ENCODE results near the gene SLX1A. TPM values are rescaled to one million over a fixed set of nuclear protein-coding genes. Genes with fewer than 3 reads are reported as not detected.
"Not testable (repeated sequence)": the region's sequence is repeated elsewhere in the genome, so short reads cannot be mapped to it uniquely, and the experiment has no call there.

Gene SLX1A
- total and polyA plus RNA-seq, 10 of the 15 experiments (the other 5 are each of a cell fraction or from before 2014, with no cell fraction given) = 2.5 to 123 (median 28.9) TPM

- H3K79me2 ChIP-seq (ENCODE audit: control insufficient read depth, insufficient read depth, low read length); FAIRE-seq; ATAC-seq; H4K20me1 ChIP-seq (ENCODE audit: control insufficient read depth, insufficient read depth); POLR2A ChIA-PET; RAD21 ChIA-PET (ENCODE audit: unreplicated experiment); H3K27me3 ChIP-seq (replicated peaks in 1 of 2; ENCODE audit: control insufficient read depth in 2 of 2, insufficient read depth in 2 of 2, low read length in 1 of 2); SMC1A ChIA-PET (ENCODE audit: uncharacterized antibody, unreplicated experiment); H3K9ac ChIP-seq (ENCODE audit: control insufficient read depth, insufficient read depth, low read length); H3K4me3 ChIP-seq; in situ Hi-C loops (cut with MboI); CTCF ChIA-PET; DNase-seq (ENCODE audit: low read depth, low spot score); H3K4me2 ChIP-seq (ENCODE audit: control insufficient read depth, insufficient read depth); H3K36me3 ChIP-seq (ENCODE audit: control insufficient read depth in 2 of 2, insufficient read depth in 2 of 2, low read length in 1 of 2); H3K27ac ChIP-seq (ENCODE audit: control insufficient read depth, insufficient read depth); H3K9me3 ChIP-seq (replicated peaks; ENCODE audit: control insufficient read depth, insufficient read depth, low read length); intact Hi-C loops (cut with micrococcal nuclease; ENCODE audit: unreplicated experiment); H2AFZ ChIP-seq (ENCODE audit: control insufficient read depth, low read depth, low read length); H3K4me1 ChIP-seq (ENCODE audit: control insufficient read depth, insufficient read depth, low read length); BruUV-seq (replicated peaks): not testable (repeated sequence)
- no CpG with 5 or more reads among the region's 4 CpGs for WGBS (ENCODE audit: insufficient coverage, insufficient replicate concordance, low lambda C conversion rate, missing lambda C conversion rate)
Observed at GRCh38 chr16:30211414-30211813, 17.7 kb downstream of the SLX1A start.

- H3K4me1 ChIP-seq (ENCODE audit: control insufficient read depth, insufficient read depth, low read length); H3K9ac ChIP-seq (ENCODE audit: control insufficient read depth, insufficient read depth, low read length); H3K4me3 ChIP-seq; H3K4me2 ChIP-seq (ENCODE audit: control insufficient read depth, insufficient read depth); intact Hi-C loops (cut with micrococcal nuclease; ENCODE audit: unreplicated experiment); H2AFZ ChIP-seq (ENCODE audit: control insufficient read depth, low read depth, low read length); in situ Hi-C loops (cut with MboI); BruUV-seq (replicated peaks); DNase-seq (ENCODE audit: low read depth, low spot score); H3K27ac ChIP-seq (ENCODE audit: control insufficient read depth, insufficient read depth); H3K27me3 ChIP-seq (replicated peaks in 1 of 2; ENCODE audit: control insufficient read depth in 2 of 2, insufficient read depth in 2 of 2, low read length in 1 of 2); H4K20me1 ChIP-seq (ENCODE audit: control insufficient read depth, insufficient read depth); ATAC-seq; CTCF ChIA-PET; H3K79me2 ChIP-seq (ENCODE audit: control insufficient read depth, insufficient read depth, low read length); FAIRE-seq; H3K9me3 ChIP-seq (replicated peaks; ENCODE audit: control insufficient read depth, insufficient read depth, low read length); RAD21 ChIA-PET (ENCODE audit: unreplicated experiment); H3K36me3 ChIP-seq (ENCODE audit: control insufficient read depth in 2 of 2, insufficient read depth in 2 of 2, low read length in 1 of 2); SMC1A ChIA-PET (ENCODE audit: uncharacterized antibody, unreplicated experiment); POLR2A ChIA-PET: not testable (repeated sequence)
- 85% methylated on average over 3 of the region's 5 CpGs for WGBS (ENCODE audit: insufficient coverage, insufficient replicate concordance, low lambda C conversion rate, missing lambda C conversion rate)
Observed at GRCh38 chr16:30217082-30217481, 23.4 kb downstream of the SLX1A start.

Small RNAs within 50 kb of the gene (small RNA-seq; reads per million reads assigned to genes)
- gene AC106782.4 = not detected

Other genes starting within 250 kb of the SLX1A start
Only the 7 nearest of the 24 such genes appear.
- 7.5 and 11.5 TPM in 2 replicates for gene YPEL3, start 97.7 kb upstream of the SLX1A start, total RNA-seq (2014; rRNA removed)
- 5.1 and 5.3 TPM in 2 replicates for gene YPEL3, start 97.7 kb upstream of the SLX1A start, total RNA-seq (2014; rRNA removed; fragmentation: Illumina TruSeq; extraction: Trizol)
- 13.3 and 13.8 TPM in 2 replicates for gene YPEL3, start 97.7 kb upstream of the SLX1A start, total RNA-seq (2021)
- 7.3 and 12.7 TPM in 2 replicates for gene YPEL3, start 97.7 kb upstream of the SLX1A start, polyA plus RNA-seq (2011; rRNA removed)
- 1.6 and 6.2 TPM in 2 replicates for gene YPEL3, start 97.7 kb upstream of the SLX1A start, polyA plus RNA-seq (2014; fragmentation: Illumina TruSeq; extraction: Trizol)
- gene YPEL3, start 97.7 kb upstream of the SLX1A start, polyA plus RNA-seq (2014; fragmentation: Nextera tagmentation; extraction: Ambion mirVana) = 1 to 10 TPM; 1.3 to 3.1 TPM
- gene YPEL3, start 97.7 kb upstream of the SLX1A start, polyA plus RNA-seq (2014; rRNA removed) = 18.0 and 25.0 TPM in 2 replicates
- gene YPEL3, start 97.7 kb upstream of the SLX1A start, polyA plus RNA-seq (2016; fragmentation: Nextera tagmentation; extraction: Ambion mirVana) = 10 to 100 TPM; 19.1 to 22.0 TPM
- 0.65 and 1.9 TPM in 2 replicates for gene GDPD3, start 80.3 kb upstream of the SLX1A start, total RNA-seq (2014; rRNA removed)
- 0.98 and 1.1 TPM in 2 replicates for gene GDPD3, start 80.3 kb upstream of the SLX1A start, total RNA-seq (2014; rRNA removed; fragmentation: Illumina TruSeq; extraction: Trizol)
- 1.9 and 3.3 TPM in 2 replicates for gene GDPD3, start 80.3 kb upstream of the SLX1A start, total RNA-seq (2021)
- gene GDPD3, start 80.3 kb upstream of the SLX1A start, polyA plus RNA-seq (2011; rRNA removed) = 0.53 and 1.4 TPM in 2 replicates
- 0.81 and 0.85 TPM in 2 replicates for gene GDPD3, start 80.3 kb upstream of the SLX1A start, polyA plus RNA-seq (2014; fragmentation: Illumina TruSeq; extraction: Trizol)
- gene GDPD3, start 80.3 kb upstream of the SLX1A start, polyA plus RNA-seq (2014; fragmentation: Nextera tagmentation; extraction: Ambion mirVana) = under 1 TPM; 0.37 to 0.95 TPM
- gene GDPD3, start 80.3 kb upstream of the SLX1A start, polyA plus RNA-seq (2014; rRNA removed) = 2.3 and 2.7 TPM in 2 replicates
- gene GDPD3, start 80.3 kb upstream of the SLX1A start, polyA plus RNA-seq (2016; fragmentation: Nextera tagmentation; extraction: Ambion mirVana) = under 1 TPM; 0.29 to 0.53 TPM
- gene MAPK3, start 70.7 kb upstream of the SLX1A start, total RNA-seq (2014; rRNA removed) = 38.2 and 39.0 TPM in 2 replicates
- 16.5 and 18.9 TPM in 2 replicates for gene MAPK3, start 70.7 kb upstream of the SLX1A start, total RNA-seq (2014; rRNA removed; fragmentation: Illumina TruSeq; extraction: Trizol)
- gene MAPK3, start 70.7 kb upstream of the SLX1A start, total RNA-seq (2021) = 57.0 and 60.2 TPM in 2 replicates
- gene MAPK3, start 70.7 kb upstream of the SLX1A start, polyA plus RNA-seq (2011; rRNA removed) = 22.9 and 60.6 TPM in 2 replicates
- gene MAPK3, start 70.7 kb upstream of the SLX1A start, polyA plus RNA-seq (2014; fragmentation: Illumina TruSeq; extraction: Trizol) = 50.5 and 74.1 TPM in 2 replicates
- 1 to 10 TPM in 1 of 2 experiments, under 1 TPM in 1; 0.66 to 3.3 TPM for gene MAPK3, start 70.7 kb upstream of the SLX1A start, polyA plus RNA-seq (2014; fragmentation: Nextera tagmentation; extraction: Ambion mirVana)
- 54.2 and 61.3 TPM in 2 replicates for gene MAPK3, start 70.7 kb upstream of the SLX1A start, polyA plus RNA-seq (2014; rRNA removed)
- gene MAPK3, start 70.7 kb upstream of the SLX1A start, polyA plus RNA-seq (2016; fragmentation: Nextera tagmentation; extraction: Ambion mirVana) = 10 to 100 TPM; 14.3 to 15.4 TPM
- gene CORO1A, start 10.3 kb upstream of the SLX1A start, total RNA-seq (2014; rRNA removed) = 500 and 561 TPM in 2 replicates
- gene CORO1A, start 10.3 kb upstream of the SLX1A start, total RNA-seq (2014; rRNA removed; fragmentation: Illumina TruSeq; extraction: Trizol) = 819 and 863 TPM in 2 replicates
- 1,368 and 1,405 TPM in 2 replicates for gene CORO1A, start 10.3 kb upstream of the SLX1A start, total RNA-seq (2021)
- gene CORO1A, start 10.3 kb upstream of the SLX1A start, polyA plus RNA-seq (2011; rRNA removed) = 244 and 599 TPM in 2 replicates
- gene CORO1A, start 10.3 kb upstream of the SLX1A start, polyA plus RNA-seq (2014; fragmentation: Illumina TruSeq; extraction: Trizol) = 71.8 and 624 TPM in 2 replicates
- gene CORO1A, start 10.3 kb upstream of the SLX1A start, polyA plus RNA-seq (2014; fragmentation: Nextera tagmentation; extraction: Ambion mirVana) = 10 to 100 TPM; 16.3 to 35.3 TPM
- gene CORO1A, start 10.3 kb upstream of the SLX1A start, polyA plus RNA-seq (2014; rRNA removed) = 1,464 and 1,782 TPM in 2 replicates
- gene CORO1A, start 10.3 kb upstream of the SLX1A start, polyA plus RNA-seq (2016; fragmentation: Nextera tagmentation; extraction: Ambion mirVana) = 100 to 1,000 TPM; 805 to 918 TPM
- gene BOLA2B, start 209 bp upstream of the SLX1A start, total RNA-seq (2014; rRNA removed) = 49.1 and 64.6 TPM in 2 replicates
- gene BOLA2B, start 209 bp upstream of the SLX1A start, total RNA-seq (2014; rRNA removed; fragmentation: Illumina TruSeq; extraction: Trizol) = 122 and 125 TPM in 2 replicates
- 180 and 183 TPM in 2 replicates for gene BOLA2B, start 209 bp upstream of the SLX1A start, total RNA-seq (2021)
- gene BOLA2B, start 209 bp upstream of the SLX1A start, polyA plus RNA-seq (2011; rRNA removed) = 39.9 and 40.3 TPM in 2 replicates
- 36.7 and 47.3 TPM in 2 replicates for gene BOLA2B, start 209 bp upstream of the SLX1A start, polyA plus RNA-seq (2014; fragmentation: Illumina TruSeq; extraction: Trizol)
- gene BOLA2B, start 209 bp upstream of the SLX1A start, polyA plus RNA-seq (2014; fragmentation: Nextera tagmentation; extraction: Ambion mirVana) = 100 to 1,000 TPM; 139 to 168 TPM
- gene BOLA2B, start 209 bp upstream of the SLX1A start, polyA plus RNA-seq (2014; rRNA removed) = 84.5 and 101 TPM in 2 replicates
- 100 to 1,000 TPM; 273 to 292 TPM for gene BOLA2B, start 209 bp upstream of the SLX1A start, polyA plus RNA-seq (2016; fragmentation: Nextera tagmentation; extraction: Ambion mirVana)
- 2.0 and 3.9 TPM in 2 replicates for gene SULT1A3, start 5.4 kb downstream of the SLX1A start, total RNA-seq (2014; rRNA removed)
- gene SULT1A3, start 5.4 kb downstream of the SLX1A start, total RNA-seq (2014; rRNA removed; fragmentation: Illumina TruSeq; extraction: Trizol) = 6.0 and 6.9 TPM in 2 replicates
- gene SULT1A3, start 5.4 kb downstream of the SLX1A start, total RNA-seq (2021) = 4.3 and 4.6 TPM in 2 replicates
- gene SULT1A3, start 5.4 kb downstream of the SLX1A start, polyA plus RNA-seq (2011; rRNA removed) = 4.6 and 7.2 TPM in 2 replicates
- gene SULT1A3, start 5.4 kb downstream of the SLX1A start, polyA plus RNA-seq (2014; fragmentation: Illumina TruSeq; extraction: Trizol) = 12.8 and 15.8 TPM in 2 replicates
- gene SULT1A3, start 5.4 kb downstream of the SLX1A start, polyA plus RNA-seq (2014; fragmentation: Nextera tagmentation; extraction: Ambion mirVana) = 1 to 10 TPM; 6.1 to 7.3 TPM
- gene SULT1A3, start 5.4 kb downstream of the SLX1A start, polyA plus RNA-seq (2014; rRNA removed) = 3.1 and 3.3 TPM in 2 replicates
- gene SULT1A3, start 5.4 kb downstream of the SLX1A start, polyA plus RNA-seq (2016; fragmentation: Nextera tagmentation; extraction: Ambion mirVana) = 1 to 10 TPM; 6.3 to 8.2 TPM
- 0.28 and 0.54 TPM in 2 replicates for gene NPIPB13, start 54.6 kb downstream of the SLX1A start, total RNA-seq (2014; rRNA removed)
- 0.81 and 1.1 TPM in 2 replicates for gene NPIPB13, start 54.6 kb downstream of the SLX1A start, total RNA-seq (2014; rRNA removed; fragmentation: Illumina TruSeq; extraction: Trizol)
- gene NPIPB13, start 54.6 kb downstream of the SLX1A start, total RNA-seq (2021) = 2.1 and 6.6 TPM in 2 replicates
- 9.0 and 13.2 TPM in 2 replicates for gene NPIPB13, start 54.6 kb downstream of the SLX1A start, polyA plus RNA-seq (2011; rRNA removed)
- gene NPIPB13, start 54.6 kb downstream of the SLX1A start, polyA plus RNA-seq (2014; fragmentation: Illumina TruSeq; extraction: Trizol) = 2.6 and 2.7 TPM in 2 replicates
- gene NPIPB13, start 54.6 kb downstream of the SLX1A start, polyA plus RNA-seq (2014; fragmentation: Nextera tagmentation; extraction: Ambion mirVana) = under 1 TPM; 0.15 to 0.32 TPM
- 3.4 and 3.7 TPM in 2 replicates for gene NPIPB13, start 54.6 kb downstream of the SLX1A start, polyA plus RNA-seq (2014; rRNA removed)
- gene NPIPB13, start 54.6 kb downstream of the SLX1A start, polyA plus RNA-seq (2016; fragmentation: Nextera tagmentation; extraction: Ambion mirVana) = 1 to 10 TPM; 6.0 to 8.3 TPM

Data from GM12878 (cell line).